Measurements from ENCODE around the gene DHRS1. TPM values are rescaled to one million over a fixed set of nuclear protein-coding genes. Genes with fewer than 3 reads are reported as not detected.

DHRS1 gene
- total RNA-seq (10.2 TPM), polyA plus RNA-seq (59.6 TPM)
- long read RNA-seq, donor 1, partial matches to known transcripts: 0 of 1 reads
- long read RNA-seq, donor 1, other reads (novel, unspliced or antisense): 0 of 1 reads
- long read RNA-seq, donor 2: 0 reads
- long read RNA-seq, donor 3, transcript DHRS1-201 (9 exons, 1,480 nt): major isoform, 8 of 18 reads
- long read RNA-seq, donor 3, transcript DHRS1-211 (2 exons, 1,181 nt): minor isoform, 5 of 18 reads
- long read RNA-seq, donor 3, partial matches to known transcripts: 0 of 18 reads
- long read RNA-seq, donor 3, other reads (novel, unspliced or antisense): 0 of 18 reads
- long read RNA-seq, donor 4, transcript DHRS1-201 (9 exons, 1,480 nt): major isoform, 5 of 10 reads
- long read RNA-seq, donor 4, partial matches to known transcripts: 0 of 10 reads
- long read RNA-seq, donor 4, other reads (novel, unspliced or antisense): 0 of 10 reads
- long read RNA-seq, donor 5, transcript DHRS1-201 (9 exons, 1,480 nt): major isoform, 15 of 33 reads
- long read RNA-seq, donor 5, transcript DHRS1-205 (1 exons, 528 nt): minor isoform, 13 of 33 reads
- long read RNA-seq, donor 5, partial matches to known transcripts: 0 of 33 reads
- long read RNA-seq, donor 5, other reads (novel, unspliced or antisense): 0 of 33 reads
- long read RNA-seq, donor 6, transcript DHRS1-201 (9 exons, 1,480 nt): major isoform, 5 of 12 reads
- long read RNA-seq, donor 6, partial matches to known transcripts: 0 of 12 reads
- long read RNA-seq, donor 6, other reads (novel, unspliced or antisense): 5 of 12 reads
- long read RNA-seq, donor 7, partial matches to known transcripts: 0 of 7 reads
- long read RNA-seq, donor 7, other reads (novel, unspliced or antisense): 0 of 7 reads
- long read RNA-seq, donor 8, partial matches to known transcripts: 0 of 3 reads
- long read RNA-seq, donor 8, other reads (novel, unspliced or antisense): 0 of 3 reads
- long read RNA-seq, donor 9, partial matches to known transcripts: 0 of 6 reads
- long read RNA-seq, donor 9, other reads (novel, unspliced or antisense): 0 of 6 reads
- long read RNA-seq, donor 10, partial matches to known transcripts: 0 of 6 reads
- long read RNA-seq, donor 10, other reads (novel, unspliced or antisense): 0 of 6 reads

GRCh38 chr14:24299255-24300191, at the start of gene DHRS1, which contains the start of gene NOP9:
Gene DHRS1, minus strand, starts transcription at chr14:24299780. Its CDS starts 674 bp downstream, at chr14:24299106.
Gene NOP9, plus strand, starts transcription at chr14:24299850. Its CDS starts 105 bp downstream, at chr14:24299955.
- Histone ChIP-seq H3K4me3 (ENCODE audit: low read length in 2 of 2) (peak within 1 kb of the TSS; percentile 85 to 89), H3K36me3 (ENCODE audit: control insufficient read depth in 2 of 2, insufficient read depth in 2 of 2, low read length in 1 of 2) (peaks cover 40 to 48% of the 10 kb centered on the region in 2 donors), H3K4me1 (ENCODE audit: control insufficient read depth in 2 of 2, insufficient read depth in 2 of 2, low read length in 2 of 2) (peaks cover 14 to 32% of the 10 kb centered on the region in 2 donors), H3K27ac (ENCODE audit: low read depth in 1 of 2, low read length in 1 of 2) (peak within 1 kb of the TSS; percentile 77 to 90), H3K9me3 (ENCODE audit: control insufficient read depth in 2 of 2, insufficient read depth in 1 of 2, low read length in 1 of 2) (no peaks in the 10 kb centered on the region), H3K27me3 (ENCODE audit: control insufficient read depth in 2 of 2, insufficient read depth in 1 of 2, low read length in 1 of 2) (no peaks in the 10 kb centered on the region)
- DNase-seq (ENCODE audit: low read depth in 6 of 9, low spot score in 9 of 9): peak; percentile 81 to 95 (median 90)
- under 1% methylated on average over 75 of the region's 75 CpGs for whole genome bisulfite sequencing

- Histone ChIP-seq H3K4me1 (ENCODE audit: control insufficient read depth in 2 of 2, insufficient read depth in 2 of 2, low read length in 2 of 2) (no peaks in the 10 kb centered on the region), H3K9me3 (ENCODE audit: control insufficient read depth in 2 of 2, insufficient read depth in 1 of 2, low read length in 1 of 2) (no peaks in the 10 kb centered on the region), H3K27ac (ENCODE audit: low read depth in 1 of 2, low read length in 1 of 2) (no peak overlapping the region), H3K27me3 (ENCODE audit: control insufficient read depth in 2 of 2, insufficient read depth in 1 of 2, low read length in 1 of 2) (peaks cover 2 to 46% of the 10 kb centered on the region in 2 donors), H3K36me3 (ENCODE audit: control insufficient read depth in 2 of 2, insufficient read depth in 2 of 2, low read length in 1 of 2) (no peaks in the 10 kb centered on the region), H3K4me3 (ENCODE audit: low read length in 2 of 2) (no peak overlapping the region)
- DNase-seq (ENCODE audit: low read depth in 6 of 9, low spot score in 9 of 9): no peak
- 98% methylated on average over 2 of the region's 2 CpGs for WGBS
Measured at GRCh38 chr14:24348186-24348585, 48.6 kb upstream of the DHRS1 start.

DNA sequence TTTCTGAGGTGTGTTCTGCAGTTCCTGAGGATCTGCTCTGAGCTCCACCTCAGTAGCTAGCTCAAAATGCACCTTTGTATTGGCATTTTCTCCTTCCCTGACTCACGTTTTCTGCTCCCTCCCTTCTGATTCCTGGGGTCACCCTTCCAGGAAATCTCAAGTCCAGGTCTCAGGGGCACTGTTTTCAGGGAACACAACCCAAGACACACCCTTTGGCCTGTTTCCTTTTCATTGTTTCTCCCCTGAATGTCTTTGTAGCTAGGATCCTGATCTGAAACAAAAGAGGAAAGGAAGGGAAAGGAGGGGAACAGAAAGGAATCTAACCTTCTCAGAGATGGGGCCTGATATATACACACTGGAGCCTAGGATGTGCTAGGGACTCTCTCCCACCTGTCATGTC, 47.6 kb upstream of the DHRS1 start:
- DNase-seq (ENCODE audit: low read depth in 6 of 9, low spot score in 9 of 9): no peak
- H3K4me3 ChIP-seq (ENCODE audit: low read length in 2 of 2): no peak overlapping the region
- H3K36me3 ChIP-seq (ENCODE audit: control insufficient read depth in 2 of 2, insufficient read depth in 2 of 2, low read length in 1 of 2): no peaks in the 10 kb centered on the region
- H3K27me3 ChIP-seq (ENCODE audit: control insufficient read depth in 2 of 2, insufficient read depth in 1 of 2, low read length in 1 of 2): peaks cover 0 to 43% of the 10 kb centered on the region in 2 donors
- 93% methylated on average over 1 of the region's 1 CpG for WGBS
- H3K9me3 ChIP-seq (ENCODE audit: control insufficient read depth in 2 of 2, insufficient read depth in 1 of 2, low read length in 1 of 2): no peaks in the 10 kb centered on the region
- no peaks in the 10 kb centered on the region for H3K4me1 ChIP-seq (ENCODE audit: control insufficient read depth in 2 of 2, insufficient read depth in 2 of 2, low read length in 2 of 2)
- no peak overlapping the region for H3K27ac ChIP-seq (ENCODE audit: low read depth in 1 of 2, low read length in 1 of 2)

DNA sequence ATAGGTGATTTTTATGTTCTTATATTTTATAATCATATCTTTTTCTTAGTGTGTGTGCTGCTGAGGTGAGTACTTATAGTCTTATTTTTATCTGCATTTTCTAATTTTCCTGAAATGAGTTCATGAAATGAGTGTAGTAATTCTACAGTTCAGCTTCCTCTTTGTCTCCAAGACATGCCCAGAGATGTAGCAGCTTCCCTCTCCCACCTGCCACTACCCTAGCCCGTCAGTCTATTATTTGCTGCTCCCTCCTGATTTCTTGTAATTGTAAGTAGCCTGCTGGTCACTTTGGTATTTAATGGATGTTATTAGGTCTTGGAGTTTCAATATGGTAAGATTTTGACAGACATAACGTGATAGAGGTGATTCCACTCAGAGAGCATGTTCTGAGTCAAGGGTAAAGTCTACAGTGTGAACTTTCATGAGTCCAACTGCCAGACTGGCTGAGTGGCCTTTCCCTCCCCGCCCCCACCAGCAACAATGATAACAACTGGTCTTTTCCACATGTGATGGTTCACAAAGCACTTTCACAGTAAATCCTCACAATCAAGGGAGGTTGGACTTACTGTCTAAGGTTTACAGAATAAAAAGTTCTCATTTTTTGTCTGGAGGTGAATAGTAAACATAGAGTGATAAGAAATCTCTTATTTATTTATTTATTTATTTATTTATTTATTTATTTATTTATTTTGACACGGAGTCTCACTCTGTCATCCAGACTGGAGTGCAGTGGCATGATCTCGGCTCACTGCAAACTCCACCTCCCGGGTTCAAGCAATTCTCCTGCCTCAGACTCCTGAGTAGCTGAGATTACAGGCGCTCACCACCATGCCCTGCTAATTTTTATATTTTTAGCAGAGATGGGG, 44.4 kb upstream of the DHRS1 start:
- DNase-seq (ENCODE audit: low read depth in 6 of 9, low spot score in 9 of 9): no peak
- H3K4me1 ChIP-seq (ENCODE audit: control insufficient read depth in 2 of 2, insufficient read depth in 2 of 2, low read length in 2 of 2): peaks cover 2 to 12% of the 10 kb centered on the region in 2 donors
- H3K36me3 ChIP-seq (ENCODE audit: control insufficient read depth in 2 of 2, insufficient read depth in 2 of 2, low read length in 1 of 2): no peaks in the 10 kb centered on the region
- H3K27me3 ChIP-seq (ENCODE audit: control insufficient read depth in 2 of 2, insufficient read depth in 1 of 2, low read length in 1 of 2): peaks cover 3 to 41% of the 10 kb centered on the region in 2 donors
- H3K27ac ChIP-seq (ENCODE audit: low read depth in 1 of 2, low read length in 1 of 2): no peak overlapping the region
- no peaks in the 10 kb centered on the region for H3K9me3 ChIP-seq (ENCODE audit: control insufficient read depth in 2 of 2, insufficient read depth in 1 of 2, low read length in 1 of 2)
- 88% methylated on average over 7 of the region's 7 CpGs for WGBS
- H3K4me3 ChIP-seq (ENCODE audit: low read length in 2 of 2): no peak overlapping the region

DNA sequence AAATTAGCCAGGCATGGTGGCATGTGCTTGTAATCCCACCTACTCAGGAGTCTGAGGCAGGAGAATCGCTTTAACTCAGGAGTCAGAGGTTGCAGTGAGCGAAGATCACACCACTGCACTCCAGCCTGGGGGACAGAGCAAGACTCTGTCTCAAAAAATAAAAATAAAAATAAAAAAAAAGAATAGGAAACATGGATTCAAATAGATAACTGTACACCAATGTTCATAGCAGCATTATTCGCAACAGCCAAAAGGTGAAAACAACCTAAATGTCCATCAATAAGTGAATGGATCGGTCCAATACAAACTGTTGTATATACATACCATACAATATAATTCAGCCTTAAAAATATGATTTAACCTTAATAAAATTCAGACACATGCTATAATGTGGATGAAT, 43.3 kb upstream of the DHRS1 start:
- no peaks in the 10 kb centered on the region for H3K36me3 ChIP-seq (ENCODE audit: control insufficient read depth in 2 of 2, insufficient read depth in 2 of 2, low read length in 1 of 2)
- H3K4me3 ChIP-seq (ENCODE audit: low read length in 2 of 2): no peak overlapping the region

GRCh38 chr14:24340606-24341005, 41.0 kb upstream of the DHRS1 start:
- Histone ChIP-seq H3K27ac (ENCODE audit: low read depth in 1 of 2, low read length in 1 of 2) (no peak overlapping the region), H3K9me3 (ENCODE audit: control insufficient read depth in 2 of 2, insufficient read depth in 1 of 2, low read length in 1 of 2) (no peaks in the 10 kb centered on the region), H3K4me1 (ENCODE audit: control insufficient read depth in 2 of 2, insufficient read depth in 2 of 2, low read length in 2 of 2) (peaks cover 4 to 16% of the 10 kb centered on the region in 2 donors), H3K36me3 (ENCODE audit: control insufficient read depth in 2 of 2, insufficient read depth in 2 of 2, low read length in 1 of 2) (peaks cover 0 to 13% of the 10 kb centered on the region in 2 donors), H3K27me3 (ENCODE audit: control insufficient read depth in 2 of 2, insufficient read depth in 1 of 2, low read length in 1 of 2) (peaks cover 14 to 65% of the 10 kb centered on the region in 2 donors), H3K4me3 (ENCODE audit: low read length in 2 of 2) (no peak overlapping the region)
- DNase-seq (ENCODE audit: low read depth in 6 of 9, low spot score in 9 of 9): no peak
- WGBS: 100% methylated on average over 1 of the region's 1 CpG

More for the DNA sequence above, 43.3 kb upstream of the DHRS1 start:
- H3K27me3 ChIP-seq (ENCODE audit: control insufficient read depth in 2 of 2, insufficient read depth in 1 of 2, low read length in 1 of 2): peaks cover 3 to 49% of the 10 kb centered on the region in 2 donors
- H3K27ac ChIP-seq (ENCODE audit: low read depth in 1 of 2, low read length in 1 of 2): no peak overlapping the region
- no peaks in the 10 kb centered on the region for H3K9me3 ChIP-seq (ENCODE audit: control insufficient read depth in 2 of 2, insufficient read depth in 1 of 2, low read length in 1 of 2)
- no peak for DNase-seq (ENCODE audit: low read depth in 6 of 9, low spot score in 9 of 9)
- peaks cover 4 to 14% of the 10 kb centered on the region in 2 donors for H3K4me1 ChIP-seq (ENCODE audit: control insufficient read depth in 2 of 2, insufficient read depth in 2 of 2, low read length in 2 of 2)
- 99% methylated on average over 4 of the region's 4 CpGs for whole genome bisulfite sequencing

- Histone ChIP-seq H3K27me3 (ENCODE audit: control insufficient read depth in 2 of 2, insufficient read depth in 1 of 2, low read length in 1 of 2) (peaks cover 25 to 72% of the 10 kb centered on the region in 2 donors), H3K4me1 (ENCODE audit: control insufficient read depth in 2 of 2, insufficient read depth in 2 of 2, low read length in 2 of 2) (peaks cover 6 to 22% of the 10 kb centered on the region in 2 donors), H3K27ac (ENCODE audit: low read depth in 1 of 2, low read length in 1 of 2) (peak within 1 kb of the TSS in 1 of 2 donors; percentile 22), H3K9me3 (ENCODE audit: control insufficient read depth in 2 of 2, insufficient read depth in 1 of 2, low read length in 1 of 2) (peaks cover 0 to 5% of the 10 kb centered on the region in 2 donors), H3K36me3 (ENCODE audit: control insufficient read depth in 2 of 2, insufficient read depth in 2 of 2, low read length in 1 of 2) (peaks cover 0 to 13% of the 10 kb centered on the region in 2 donors), H3K4me3 (ENCODE audit: low read length in 2 of 2) (peak within 1 kb of the TSS; percentile 62 to 76)
- peak; percentile 42 to 87 (median 59) for DNase-seq (ENCODE audit: low read depth in 6 of 9, low spot score in 9 of 9)
- 6% methylated on average over 51 of the region's 51 CpGs for WGBS
Measured at GRCh38 chr14:24339284-24340151, 39.9 kb upstream of the DHRS1 start, which contains the start of gene RIPK3. Gene RIPK3, minus strand, starts transcription at chr14:24339991. Its CDS starts 165 bp downstream, at chr14:24339826.
